NCI-H524 treated with DMSO at 0.1 percent for 48 hours (cell line): ENCODE measurements around the gene FN3K.
"Not testable (repeated sequence)": the region's sequence is repeated elsewhere in the genome, so short reads cannot be mapped to it uniquely, and the experiment has no call there.

Source experiments
- DNase-seq: peaks from one replicate; lab custom pipeline; 2025; lab: John Stamatoyannopoulos, UW

Gene FN3K

DNA sequence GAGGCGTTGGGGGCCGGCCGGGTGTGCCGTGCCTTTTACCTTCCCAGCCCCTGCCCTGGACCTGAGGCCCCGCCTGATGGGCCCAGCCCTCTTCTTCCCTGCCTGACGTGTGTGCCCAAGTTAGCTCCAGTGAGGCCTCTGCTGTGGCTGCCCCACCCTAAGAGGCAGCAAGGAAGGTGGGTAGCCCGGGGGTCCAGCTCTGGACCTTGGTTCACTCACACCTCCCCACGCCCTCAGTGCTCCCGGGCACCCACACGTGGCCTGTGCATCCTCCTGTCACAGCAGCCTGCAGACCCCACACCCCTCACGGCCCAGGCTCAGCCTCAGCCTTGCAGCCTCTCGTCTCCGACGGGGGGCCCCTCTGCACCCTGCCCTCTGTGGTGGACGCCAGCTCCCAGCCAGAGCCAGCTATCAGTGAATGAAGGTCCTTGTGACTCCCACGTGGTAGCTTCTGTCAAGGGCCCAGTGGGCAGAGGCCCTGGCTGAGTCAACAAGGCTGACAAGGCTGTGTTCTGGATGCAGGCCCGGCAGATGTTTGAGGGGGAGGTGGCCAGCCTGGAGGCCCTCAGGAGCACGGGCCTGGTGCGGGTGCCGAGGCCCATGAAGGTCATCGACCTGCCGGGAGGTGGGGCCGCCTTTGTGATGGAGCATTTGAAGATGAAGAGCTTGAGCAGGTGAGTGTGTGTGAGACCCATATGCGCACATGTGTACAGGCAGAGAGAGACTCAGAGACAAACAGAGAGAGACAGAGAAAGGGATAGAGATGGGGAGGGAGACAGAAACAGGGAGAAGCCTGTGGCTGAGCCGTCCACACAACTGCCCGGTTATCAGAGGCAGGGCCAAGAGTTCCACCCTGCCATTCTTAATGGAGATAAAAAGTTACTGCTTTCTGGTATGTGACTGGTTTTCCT, 2.8 kb downstream of the FN3K start:
- no peak for DNase-seq

- DNase-seq: no peak
Observed at GRCh38 chr17:82740906-82741759, 5.7 kb downstream of the FN3K start.

DNA sequence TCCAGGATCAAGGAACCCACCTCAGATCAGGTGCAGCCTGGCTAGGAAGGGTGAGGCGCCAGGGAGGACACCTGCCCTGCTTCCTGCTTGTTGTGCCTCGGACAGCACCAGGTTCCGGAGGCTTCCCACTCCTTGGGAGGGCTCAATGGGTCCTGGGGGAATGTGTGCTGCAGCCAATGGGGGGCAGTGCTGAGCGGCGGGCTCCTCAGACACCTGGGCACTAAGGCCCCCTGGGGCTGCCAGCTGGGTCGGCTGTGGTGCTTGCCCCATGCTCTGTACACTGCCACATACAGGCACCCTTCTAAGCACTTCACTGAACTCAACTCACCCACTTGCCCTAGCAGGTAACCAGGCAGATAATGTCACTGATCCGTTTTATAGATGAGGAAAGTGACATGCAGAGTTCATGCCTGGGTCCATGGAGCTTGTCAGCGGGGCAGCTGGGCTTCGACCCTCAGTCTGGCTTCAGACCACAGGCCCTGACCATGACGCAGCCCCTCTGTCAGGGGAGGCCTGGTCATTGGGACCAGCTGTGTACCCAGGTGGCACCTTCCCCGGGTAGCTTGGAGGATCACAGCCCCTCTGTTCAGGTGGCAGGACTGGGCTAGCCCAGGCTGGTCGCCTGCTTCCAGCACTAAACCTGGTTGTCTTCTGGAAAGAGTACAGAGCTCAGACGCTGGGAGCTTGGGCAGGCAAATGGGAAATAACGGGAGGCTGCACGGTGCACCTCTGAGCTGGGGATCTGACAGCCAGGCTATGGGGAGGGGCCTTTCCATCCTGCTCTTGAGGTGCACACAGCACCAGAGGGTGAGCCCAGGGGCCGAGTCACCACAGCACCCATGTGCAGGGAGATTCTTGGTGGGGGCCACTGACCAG, 8.2 kb downstream of the FN3K start:
- DNase-seq: no peak

GRCh38 chr17:82744736-82745135, 9.3 kb downstream of the FN3K start:
- not testable (repeated sequence) for DNase-seq

DNA sequence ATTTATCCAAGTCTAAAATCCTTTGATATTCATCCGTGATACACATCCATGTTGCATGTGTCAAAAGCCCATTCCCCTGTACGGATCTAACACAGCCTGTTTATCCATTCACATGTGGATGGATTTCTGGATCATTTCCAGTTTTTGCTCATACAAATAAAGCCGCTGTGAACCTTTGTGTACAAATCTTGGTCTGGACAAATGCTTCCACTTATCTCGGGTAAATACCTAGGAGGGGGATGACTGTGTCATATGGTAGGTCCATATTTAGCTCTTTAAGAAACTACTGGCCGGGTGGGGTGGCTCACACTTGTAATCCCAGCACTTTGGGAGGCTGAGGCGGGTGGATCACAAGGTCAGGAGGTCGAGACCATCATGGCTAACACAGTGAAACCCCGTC, 10.1 kb downstream of the FN3K start:
- DNase-seq: no peak

DNA sequence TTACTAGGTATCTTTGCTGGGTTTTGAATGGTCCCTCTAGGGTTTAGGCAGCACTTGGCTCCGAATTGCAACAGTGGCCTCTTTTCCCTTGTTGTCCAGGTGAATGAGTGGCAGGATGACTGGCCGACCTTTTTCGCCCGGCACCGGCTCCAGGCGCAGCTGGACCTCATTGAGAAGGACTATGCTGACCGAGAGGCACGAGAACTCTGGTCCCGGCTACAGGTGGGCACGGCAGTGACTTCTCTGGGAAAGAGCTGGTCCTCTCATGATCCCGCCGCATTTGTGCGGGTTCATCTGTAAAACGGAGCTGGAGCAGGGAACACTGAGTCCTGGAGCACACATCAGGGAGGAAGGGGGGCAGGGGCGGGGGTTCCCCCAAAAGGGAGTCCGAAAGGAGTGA, 13.3 kb downstream of the FN3K start:
- no peak for DNase-seq

DNA sequence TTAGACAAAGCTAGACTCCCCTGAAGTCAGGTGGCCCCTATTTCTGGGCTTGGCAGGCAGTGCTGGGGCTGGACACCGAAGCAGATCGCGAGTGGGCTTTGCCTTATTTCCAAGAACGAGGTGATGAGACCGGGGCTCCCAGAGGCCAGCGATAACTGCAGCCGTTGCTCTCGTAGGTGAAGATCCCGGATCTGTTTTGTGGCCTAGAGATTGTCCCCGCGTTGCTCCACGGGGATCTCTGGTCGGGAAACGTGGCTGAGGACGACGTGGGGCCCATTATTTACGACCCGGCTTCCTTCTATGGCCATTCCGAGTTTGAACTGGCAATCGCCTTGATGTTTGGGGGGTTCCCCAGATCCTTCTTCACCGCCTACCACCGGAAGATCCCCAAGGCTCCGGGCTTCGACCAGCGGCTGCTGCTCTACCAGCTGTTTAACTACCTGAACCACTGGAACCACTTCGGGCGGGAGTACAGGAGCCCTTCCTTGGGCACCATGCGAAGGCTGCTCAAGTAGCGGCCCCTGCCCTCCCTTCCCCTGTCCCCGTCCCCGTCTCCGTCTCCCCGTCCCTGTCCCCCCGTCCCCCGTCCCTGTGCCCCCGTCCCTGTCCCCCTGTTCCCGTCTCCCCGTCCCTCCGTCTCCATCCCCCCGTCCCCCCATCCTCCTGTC, 15.0 kb downstream of the FN3K start:
- no peak for DNase-seq

GRCh38 chr17:82751171-82751570, 15.8 kb downstream of the FN3K start:
- DNase-seq: no peak

DNA sequence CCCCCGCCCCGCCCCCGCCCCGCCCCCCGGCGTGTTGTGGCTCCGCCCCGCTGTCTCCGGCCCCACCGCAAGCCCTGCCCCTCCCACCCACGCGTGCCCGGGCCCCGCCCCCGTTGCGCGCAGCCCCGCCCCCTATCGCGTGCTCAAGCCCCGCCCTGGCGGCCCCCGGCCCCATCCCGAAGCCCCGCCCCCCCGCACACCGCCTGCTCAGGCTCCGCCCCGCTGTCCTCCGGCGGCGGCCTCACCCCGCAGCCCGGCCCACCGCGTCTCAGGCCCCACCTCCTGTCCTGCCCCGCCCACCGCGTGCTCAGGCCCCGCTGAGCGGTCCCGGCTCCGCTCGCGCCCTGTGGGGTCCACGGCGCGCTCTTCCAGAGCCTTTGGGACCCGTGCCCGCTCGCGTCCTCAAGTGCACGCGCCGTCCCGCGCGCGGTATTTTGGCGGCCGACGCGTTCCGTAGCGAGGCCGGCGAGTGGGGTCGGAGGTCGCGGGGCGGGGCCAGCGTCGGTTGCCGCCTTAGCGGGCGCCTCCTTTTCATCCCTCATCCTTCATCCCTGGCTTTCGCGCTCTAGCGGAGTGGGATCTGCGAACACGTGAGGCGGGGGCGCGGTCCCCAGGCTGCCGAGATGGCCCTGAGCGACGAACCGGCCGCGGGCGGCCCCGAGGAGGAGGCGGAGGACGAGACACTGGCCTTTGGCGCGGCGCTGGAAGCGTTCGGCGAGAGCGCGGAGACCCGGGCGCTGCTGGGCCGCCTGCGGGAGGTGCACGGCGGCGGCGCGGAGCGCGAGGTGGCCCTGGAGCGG, 16.4 kb downstream of the FN3K start, which contains the start of gene TBCD:
TSS of gene TBCD (plus strand) at position 495 of the 800 bp plus-strand sequence. CDS start at position 624, 129 bp downstream.
- no peak for DNase-seq

- no peak for DNase-seq
Observed at GRCh38 chr17:82752371-82753200, 17.2 kb downstream of the FN3K start.

- DNase-seq: no peak
Observed at GRCh38 chr17:82753201-82753464, 17.7 kb downstream of the FN3K start.

DNA sequence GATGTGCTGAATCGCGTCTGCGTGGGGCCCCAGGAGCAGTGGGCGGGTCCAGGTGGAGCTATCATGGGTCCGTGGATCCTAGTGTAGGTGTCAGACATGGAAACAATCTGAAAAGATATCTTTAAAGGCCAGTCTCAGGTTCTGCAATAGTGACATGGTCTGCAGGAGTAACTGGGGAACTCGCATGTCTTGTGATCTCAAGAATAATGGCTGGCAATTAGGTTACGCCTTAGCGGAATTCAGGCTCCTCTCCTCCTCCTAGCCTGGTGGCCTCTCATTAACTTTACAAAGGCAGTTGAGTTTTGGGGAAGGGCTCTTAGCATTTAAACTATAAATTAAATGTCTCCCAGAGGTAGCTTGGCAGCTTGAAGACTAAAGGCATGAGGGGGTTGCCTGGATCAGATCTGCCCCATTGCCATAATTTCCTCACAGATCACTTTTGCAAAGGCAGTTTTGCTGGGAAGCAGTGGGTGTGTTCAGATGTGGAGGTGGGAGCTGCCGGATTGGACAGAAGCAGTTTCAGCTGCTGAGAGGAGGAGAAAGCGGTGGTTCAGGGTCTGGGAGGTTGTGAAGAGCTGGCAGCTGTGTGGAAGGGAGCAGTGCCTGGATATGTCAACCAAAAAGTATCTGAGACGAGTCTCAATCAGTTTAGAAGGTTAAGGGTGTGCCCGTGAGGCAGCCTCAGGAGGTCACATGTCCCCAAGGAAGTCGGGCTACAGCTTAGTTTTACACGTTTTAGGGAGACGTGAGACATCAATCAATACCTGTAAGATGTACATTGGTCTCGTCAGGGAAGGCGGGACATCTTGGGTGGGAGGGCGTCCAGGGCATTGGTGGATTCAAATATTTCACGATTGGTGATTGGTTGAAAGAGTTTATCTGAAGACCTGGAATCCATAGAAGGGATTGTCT, 19.1 kb downstream of the FN3K start:
- no peak for DNase-seq

DNA sequence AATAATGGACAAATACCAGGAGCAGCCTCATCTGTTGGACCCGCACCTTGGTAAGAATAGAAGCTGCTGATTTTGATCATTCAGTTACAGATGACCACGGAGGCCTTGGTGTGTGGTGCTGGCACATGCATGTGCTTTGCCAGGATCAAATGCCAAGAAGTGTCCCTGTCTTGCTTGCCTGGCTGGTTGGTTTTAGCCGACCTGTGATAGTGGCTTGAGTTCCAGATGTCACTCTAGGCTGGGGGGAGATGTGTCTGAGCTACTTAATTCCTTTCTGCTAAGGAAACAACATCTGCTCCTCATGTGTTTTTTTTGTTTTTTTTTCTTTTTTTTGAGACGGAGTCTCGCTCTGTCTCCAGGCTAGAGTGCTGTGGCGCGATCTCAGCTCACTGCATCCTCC, 20.8 kb downstream of the FN3K start:
- DNase-seq: peak; percentile 18

GRCh38 chr17:82765371-82765770, 30.0 kb downstream of the FN3K start:
- no peak for DNase-seq

- DNase-seq: no peak
Observed at GRCh38 chr17:82767041-82767754, 31.8 kb downstream of the FN3K start.

- DNase-seq: no peak
Observed at GRCh38 chr17:82769041-82769440, 33.6 kb downstream of the FN3K start.

- DNase-seq: no peak
Observed at GRCh38 chr17:82772026-82772425, 36.6 kb downstream of the FN3K start.

- DNase-seq: not testable (repeated sequence)
Observed at GRCh38 chr17:82774456-82774855, 39.0 kb downstream of the FN3K start.
